Fibroblast of lung (primary cell): ENCODE data around the gene PYHIN1. TPM values are rescaled to one million over a fixed set of nuclear protein-coding genes. Genes with fewer than 3 reads are reported as not detected.

Experiments
- DNase-seq, 2 donors: peaks; one replicate each; pipeline versions ENCODE4 v3.0.0 to v3.0.0-alpha.2; 2010; ENCODE audit warnings: low read depth in 2 of 2
- H2AFZ ChIP-seq: 2 replicates; pipeline ENCODE4 v1.5.1; 2012; ENCODE audit warnings: low read length, control low read depth, inconsistent platforms
- H3K27ac ChIP-seq: 2 replicates; pipeline ENCODE4 v1.5.1; 2011; ENCODE audit warnings: low read length, control low read depth; ENCODE audit not compliant: insufficient read depth
- H3K27me3 ChIP-seq: 2 replicates; pipeline ENCODE4 v1.5.1; 2011; ENCODE audit warnings: mild to moderate bottlenecking, low read length; ENCODE audit not compliant: control insufficient read depth, insufficient read depth
- H3K36me3 ChIP-seq: 2 replicates; pipeline ENCODE4 v1.5.1; 2011; ENCODE audit warnings: low read length; ENCODE audit not compliant: control insufficient read depth, insufficient read depth
- H3K4me1 ChIP-seq: 2 replicates; pipeline ENCODE4 v1.5.1; 2011; ENCODE audit warnings: low read length; ENCODE audit not compliant: control insufficient read depth, insufficient read depth; ENCODE audit errors: extremely low read depth
- H3K4me2 ChIP-seq: 2 replicates; pipeline ENCODE4 v1.5.1; 2011; ENCODE audit warnings: low read length, control low read depth; ENCODE audit not compliant: insufficient read depth; ENCODE audit errors: extremely low read depth
- H3K4me3 ChIP-seq, 4 experiments: fragments of 200-600 bp in 1 of 4; sonication (generic) in 1 of 4; replicated peaks in 1 of 4; 2 replicates each; pipeline ENCODE4 v1.5.1; 2011 to 2016; ENCODE audit warnings: low read length in 4 of 4, low read depth in 3 of 4, mild to moderate bottlenecking in 3 of 4, control low read depth in 2 of 4, inconsistent platforms in 1 of 4, mixed read lengths in 1 of 4; ENCODE audit not compliant: insufficient read depth in 1 of 4; ENCODE audit errors: control extremely low read depth in 1 of 4
- H3K79me2 ChIP-seq: 2 replicates; pipeline ENCODE4 v1.5.1; 2012; ENCODE audit warnings: mild to moderate bottlenecking, low read length, inconsistent platforms; ENCODE audit not compliant: control insufficient read depth, insufficient read depth
- H3K9ac ChIP-seq: 2 replicates; pipeline ENCODE4 v1.5.1; 2011; ENCODE audit warnings: mild to moderate bottlenecking, low read length, control low read depth; ENCODE audit not compliant: insufficient read depth
- H3K9me3 ChIP-seq: 2 replicates; pipeline ENCODE4 v1.5.1; 2012; ENCODE audit warnings: low read depth, low read length; ENCODE audit not compliant: control insufficient read depth, insufficient read depth
- H4K20me1 ChIP-seq: 2 replicates; pipeline ENCODE4 v1.5.1; 2011; ENCODE audit warnings: low read length; ENCODE audit not compliant: control insufficient read depth, insufficient read depth; ENCODE audit errors: extremely low read depth
- CTCF ChIP-seq, 2 donors: IDR thresholded peaks in 1 of 2; conservative IDR thresholded peaks in 1 of 2; 1 replicate in 1 of 2; 2 replicates in 1 of 2; pipeline ENCODE4 v1.5.1; 2011 to 2012; ENCODE audit warnings: low read length in 2 of 2, control low read depth in 1 of 2, inconsistent platforms in 1 of 2, low read depth in 1 of 2, mild to moderate bottlenecking in 1 of 2
- EZH2 ChIP-seq: IDR thresholded peaks from 2 replicates; pipeline ENCODE4 v1.5.1; 2012; ENCODE audit warnings: low read length, control low read depth, mild to moderate bottlenecking; ENCODE audit errors: missing control alignments
- polyA plus RNA-seq, 2 donors: library from polyadenylated mRNA; depleted of rRNA in 1 of 2; stranded (reverse) in 1 of 2; unstranded in 1 of 2; fragments of >200 nt; gene quantifications; 2 replicates each; pipeline ENCODE4 v1.2.1, GENCODE V29; 2011 to 2012; ENCODE audit warnings: missing spikeins in 1 of 2
- total RNA-seq: library from RNA; depleted of rRNA; stranded (reverse); fragments of >200 nt; gene quantifications from 2 replicates; pipeline ENCODE4 v1.2.1, GENCODE V29; 2014

Gene PYHIN1
- total and polyA plus RNA-seq, 2 donors (not counting 1 experiment from before 2014, with no cell fraction given) = not detected

DNA sequence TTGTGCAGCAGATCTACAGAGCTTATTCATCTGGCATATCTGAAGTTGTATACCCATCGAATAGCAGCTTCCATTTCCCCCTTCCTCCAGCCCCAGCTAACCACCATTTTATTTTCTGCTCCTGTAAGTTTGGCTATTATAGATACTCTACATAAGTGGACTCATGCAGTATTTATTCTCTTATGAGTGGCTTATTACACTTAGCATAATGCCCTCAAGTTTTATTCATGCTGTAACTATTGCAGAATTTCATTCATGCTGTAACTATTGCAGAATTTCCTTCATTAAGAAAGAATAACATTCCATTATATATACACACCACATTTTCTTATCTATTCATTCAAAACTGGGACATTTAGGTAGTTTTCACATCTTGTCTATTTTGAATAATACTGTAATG lies 47.9 kb downstream of the PYHIN1 start:
- H3K4me3 ChIP-seq = no peak overlapping the region
- no peaks in the 10 kb centered on the region for H3K36me3 ChIP-seq
- DNase-seq = no peak
- no peak overlapping the region for H3K4me2 ChIP-seq
- no peaks in the 10 kb centered on the region for H3K27me3 ChIP-seq
- no peak overlapping the region for H2AFZ ChIP-seq
- no peaks in the 10 kb centered on the region for H3K9me3 ChIP-seq
- no peak overlapping the region for H3K27ac ChIP-seq
- no peaks in the 10 kb centered on the region for H3K79me2 ChIP-seq
- H3K9ac ChIP-seq = no peak overlapping the region
- no peaks in the 10 kb centered on the region for H3K4me1 ChIP-seq
- no peaks in the 10 kb centered on the region for H4K20me1 ChIP-seq
- TF ChIP-seq EZH2 (no peak), CTCF (conservative IDR thresholded peaks at IDR 0.05 in 1 of 2, IDR thresholded peaks at IDR 0.05 in 1 of 2; ENCODE audit: low read depth in 1 of 2, low read length in 2 of 2) (no peak)

DNA sequence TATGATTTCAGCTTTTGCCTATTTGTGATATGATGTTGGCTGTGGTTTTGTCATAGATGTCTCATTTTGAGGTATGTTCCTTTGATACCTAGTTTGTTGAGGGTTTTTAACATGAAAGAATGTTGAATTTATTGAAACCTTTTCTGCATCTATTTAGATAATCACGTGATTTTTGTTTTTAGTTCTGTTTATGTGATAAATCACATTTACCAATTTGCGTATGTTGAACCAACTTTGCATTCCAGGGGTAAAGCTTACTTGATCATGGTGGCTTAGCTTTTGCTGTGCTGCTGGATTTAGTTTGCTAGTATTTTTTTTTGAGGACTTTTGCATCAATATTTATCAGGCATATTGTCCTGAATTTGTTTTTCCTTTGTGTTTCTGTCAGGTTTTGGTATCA lies 51.9 kb downstream of the PYHIN1 start:
- H3K4me2 ChIP-seq = no peak overlapping the region
- no peak overlapping the region for H3K27ac ChIP-seq
- H3K79me2 ChIP-seq = no peaks in the 10 kb centered on the region
- no peak for DNase-seq
- H3K27me3 ChIP-seq = no peaks in the 10 kb centered on the region
- no peaks in the 10 kb centered on the region for H4K20me1 ChIP-seq
- H3K4me1 ChIP-seq = no peaks in the 10 kb centered on the region
- TF ChIP-seq EZH2 (no peak), CTCF (conservative IDR thresholded peaks at IDR 0.05 in 1 of 2, IDR thresholded peaks at IDR 0.05 in 1 of 2; ENCODE audit: low read depth in 1 of 2, low read length in 2 of 2) (no peak)
- H3K9ac ChIP-seq = no peak overlapping the region
- H3K36me3 ChIP-seq = no peaks in the 10 kb centered on the region
- H2AFZ ChIP-seq = no peak overlapping the region
- no peaks in the 10 kb centered on the region for H3K9me3 ChIP-seq
- no peak overlapping the region for H3K4me3 ChIP-seq

- Histone ChIP-seq H3K9me3 (no peaks in the 10 kb centered on the region), H3K79me2 (no peaks in the 10 kb centered on the region), H3K4me3 (no peak overlapping the region), H4K20me1 (no peaks in the 10 kb centered on the region), H3K27me3 (no peaks in the 10 kb centered on the region), H3K27ac (no peak overlapping the region), H3K9ac (no peak overlapping the region), H3K4me1 (no peaks in the 10 kb centered on the region), H2AFZ (no peak overlapping the region), H3K36me3 (no peaks in the 10 kb centered on the region), H3K4me2 (no peak overlapping the region)
- DNase-seq = no peak
- TF ChIP-seq CTCF (conservative IDR thresholded peaks at IDR 0.05 in 1 of 2, IDR thresholded peaks at IDR 0.05 in 1 of 2; ENCODE audit: low read depth in 1 of 2, low read length in 2 of 2) (no peak), EZH2 (no peak)
These were observed 53.0 kb downstream of the PYHIN1 start for GRCh38 chr1:158984386-158984785.
